GM21515 (cell line): ENCODE data around the gene PPP1R13B.

ENCODE experiments used
- ATAC-seq: cut with Tn5 transposase; IDR thresholded peaks from one replicate; pipeline ENCODE4 v1.9.1; 2021; ENCODE audit not compliant: unreplicated experiment

Gene PPP1R13B

GRCh38 chr14:103688906-103689902 lies 158.2 kb downstream of the PPP1R13B start:
- no peak for ATAC-seq

DNA sequence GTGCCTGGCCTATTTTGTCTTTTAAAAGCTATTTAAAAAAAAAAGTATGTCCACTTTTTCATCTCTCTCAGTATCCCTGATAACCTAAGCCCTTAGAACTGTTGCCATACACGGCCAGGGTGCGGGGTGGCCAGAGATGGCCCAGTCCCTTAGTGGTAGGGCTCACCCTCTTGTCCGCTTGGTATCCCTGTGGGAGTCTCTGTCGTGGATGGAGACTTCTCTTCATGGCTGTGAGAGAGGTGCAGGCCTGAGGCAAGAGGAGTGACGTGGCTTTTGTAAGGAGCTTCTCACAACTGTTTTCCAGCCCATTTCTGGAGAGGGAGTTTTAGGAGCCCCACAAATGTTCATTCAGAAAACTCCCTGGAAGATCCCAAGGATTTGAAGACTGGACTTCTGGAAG lies 158.9 kb downstream of the PPP1R13B start:
- ATAC-seq, result no peak

GRCh38 chr14:103687712-103688111 lies 159.7 kb downstream of the PPP1R13B start:
- ATAC-seq, result no peak

DNA sequence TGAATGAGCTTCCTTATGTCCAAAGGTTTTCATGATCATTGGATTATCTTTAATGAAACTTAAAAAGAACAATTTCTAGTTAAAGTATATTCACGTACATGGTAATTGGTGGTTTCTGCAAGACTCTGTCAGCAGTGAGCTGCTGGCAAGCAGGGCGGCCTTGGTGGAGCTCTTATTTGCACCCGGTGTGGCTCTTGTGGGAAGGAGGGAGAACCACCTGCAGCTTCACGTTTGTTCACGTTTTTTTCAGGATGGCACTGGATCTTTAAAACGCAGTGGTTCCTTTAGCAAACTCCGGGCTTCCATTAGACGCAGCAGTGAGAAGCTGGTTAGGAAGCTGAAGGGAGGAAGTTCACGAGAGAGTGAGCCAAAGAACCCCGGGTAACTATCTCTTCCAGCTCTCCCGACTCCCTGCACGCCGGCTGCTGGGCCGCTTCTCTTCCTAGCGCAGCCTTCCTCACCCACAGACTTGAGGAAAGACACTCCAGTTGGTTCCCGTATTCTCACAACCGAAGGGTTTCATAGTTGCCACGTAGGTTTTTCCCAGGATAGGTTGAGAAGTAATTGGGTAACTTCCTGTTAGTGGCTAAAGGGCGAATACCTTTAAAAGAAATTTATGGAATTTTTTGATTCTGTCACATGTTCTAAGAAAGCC lies 160.4 kb downstream of the PPP1R13B start:
- no peak for ATAC-seq

DNA sequence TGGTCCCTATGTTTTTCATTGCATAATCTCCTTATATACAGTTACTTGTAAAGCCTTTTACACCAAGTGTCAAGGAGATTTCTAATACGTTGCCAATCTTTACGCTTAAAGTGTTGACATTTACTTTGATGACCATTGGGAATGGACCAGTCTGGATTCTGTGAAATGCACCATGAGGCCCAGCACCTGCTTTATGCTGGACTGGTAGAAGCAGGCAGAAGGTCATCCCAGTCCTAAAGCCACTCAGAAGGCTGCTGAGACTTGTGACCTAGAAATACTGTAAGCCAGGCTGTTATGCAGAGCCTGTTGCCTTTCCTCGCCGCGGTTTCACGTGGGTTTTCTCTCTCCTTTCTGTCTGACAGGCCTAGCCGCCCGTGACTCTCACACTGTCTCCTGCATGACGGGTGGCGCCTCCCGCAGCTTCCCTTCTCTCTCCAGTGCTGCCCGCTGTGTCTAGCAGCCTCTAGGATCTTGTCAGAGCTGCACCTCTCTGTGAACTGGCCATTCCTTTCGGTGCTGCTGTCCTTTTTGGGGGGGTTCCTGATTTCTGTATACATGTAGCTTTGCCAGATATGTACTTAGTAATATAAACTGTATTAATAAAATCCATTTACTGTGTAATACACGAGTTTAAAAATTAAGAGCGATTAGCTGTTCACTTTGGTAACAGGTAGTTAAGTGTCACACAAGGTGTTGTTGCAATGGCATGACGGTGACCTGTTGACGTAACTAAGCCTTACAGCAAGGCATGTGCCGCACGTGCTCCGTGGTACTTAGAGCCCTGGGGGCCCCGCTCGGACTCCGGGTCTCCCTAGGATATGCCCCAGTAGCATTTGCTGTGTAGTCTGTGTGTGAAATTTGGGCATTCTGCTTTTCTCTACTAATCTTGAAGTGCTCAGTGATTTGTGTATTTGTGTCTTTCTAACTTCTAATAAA lies 161.8 kb downstream of the PPP1R13B start:
- no peak for ATAC-seq

GRCh38 chr14:103684871-103685270 lies 162.5 kb downstream of the PPP1R13B start:
- no peak for ATAC-seq

GRCh38 chr14:103684471-103684870 lies 162.9 kb downstream of the PPP1R13B start:
- no peak for ATAC-seq
